B cell (primary cell): Measurements from ENCODE around the gene RGS3. TPM values are rescaled to one million over a fixed set of nuclear protein-coding genes. Genes with fewer than 3 reads are reported as not detected.

ENCODE experiments used
- ATAC-seq: fragments of 200-7000 bp; cut with Tn5 transposase; one replicate; pipeline ENCODE4 v1.10.0; 2021; ENCODE audit warnings: low read depth, mild to moderate bottlenecking, moderate number of reproducible peaks, moderate library complexity
- CTCF ChIA-PET: fragments of 350-600 bp; sonication (Branson Sonifier 250); formaldehyde crosslinking; loops from one replicate; lab custom pipeline; 2021; ENCODE audit warnings: antibody characterized with exemption, inconsistent platforms; lab: Charles Lee
- POLR2A ChIA-PET: fragments of 350-600 bp; sonication (Branson Sonifier 250); formaldehyde crosslinking; loops from one replicate; lab custom pipeline; 2021; ENCODE audit warnings: antibody characterized with exemption; lab: Charles Lee
- DNase-seq: peaks from one replicate; pipeline ENCODE4 v3.0.0; 2013
- H2AFZ ChIP-seq: 2 replicates; pipeline ENCODE4 v1.6.1; 2012; ENCODE audit warnings: mild to moderate bottlenecking, low read depth, low read length; ENCODE audit not compliant: insufficient read depth, poor library complexity, severe bottlenecking
- H3K27ac ChIP-seq, 2 donors: 1 replicate in 1 of 2; 2 replicates in 1 of 2; pipeline ENCODE4 v1.5.1; 2012 to 2013; ENCODE audit warnings: low read length in 2 of 2, mild to moderate bottlenecking in 2 of 2, moderate library complexity in 1 of 2
- H3K27me3 ChIP-seq, 4 experiments: fragments of 200-600 bp in 1 of 4; sonication (generic) in 1 of 4; replicated peaks in 1 of 4; 1 replicate in 2 of 4; 2 replicates in 2 of 4; pipeline versions ENCODE4 v1.6.1 to v1.7.0; 2013 to 2016; ENCODE audit warnings: low read length in 3 of 4, mild to moderate bottlenecking in 2 of 4, mixed read lengths in 1 of 4, moderate library complexity in 1 of 4; ENCODE audit not compliant: insufficient read depth in 4 of 4, control insufficient read depth in 3 of 4; ENCODE audit errors: control extremely low read depth in 1 of 4
- H3K36me3 ChIP-seq, 2 experiments: replicated peaks in 1 of 2; 1 replicate in 1 of 2; 2 replicates in 1 of 2; pipeline versions ENCODE4 v1.6.1 to v1.7.1; 2013; ENCODE audit warnings: low read length in 1 of 2; ENCODE audit not compliant: insufficient read depth in 2 of 2, control insufficient read depth in 1 of 2; ENCODE audit errors: control extremely low read depth in 1 of 2, extremely low read depth in 1 of 2
- H3K4me1 ChIP-seq, 2 donors: fragments of 200-600 bp in 1 of 2; sonication (generic) in 1 of 2; 1 replicate in 1 of 2; 2 replicates in 1 of 2; pipeline versions ENCODE4 v1.5.1 to v1.6.1; 2013 to 2017; ENCODE audit warnings: low read length in 2 of 2; ENCODE audit not compliant: control insufficient read depth in 2 of 2, insufficient read depth in 2 of 2
- H3K4me2 ChIP-seq: replicated peaks from 2 replicates; pipeline ENCODE3; 2012; ENCODE audit warnings: mild to moderate bottlenecking, low read depth, low read length; ENCODE audit not compliant: poor library complexity, severe bottlenecking
- H3K4me3 ChIP-seq, 5 experiments: fragments of 200-600 bp in 1 of 5; sonication (generic) in 1 of 5; 1 replicate in 3 of 5; 2 replicates in 2 of 5; pipeline versions ENCODE4 v1.5.1 to v1.7.0; 2011 to 2016; ENCODE audit warnings: low read length in 4 of 5, mild to moderate bottlenecking in 4 of 5, low read depth in 2 of 5, control low read depth in 1 of 5, moderate library complexity in 1 of 5; ENCODE audit not compliant: insufficient read depth in 1 of 5; ENCODE audit errors: control extremely low read depth in 1 of 5, extremely low read depth in 1 of 5
- H3K79me2 ChIP-seq: fragments of 200-600 bp; sonication (generic); one replicate; pipeline ENCODE4 v1.6.0; 2016; ENCODE audit warnings: low read length; ENCODE audit not compliant: control insufficient read depth, insufficient read depth
- H3K9ac ChIP-seq: fragments of 200-600 bp; sonication (generic); 2 replicates; pipeline ENCODE4 v1.6.1; 2017; ENCODE audit warnings: mild to moderate bottlenecking, low read length, moderate library complexity
- H3K9me3 ChIP-seq, 3 donors: one replicate each; pipeline versions ENCODE4 v1.6.1 to v1.7.1; 2013; ENCODE audit warnings: low read length in 2 of 3; ENCODE audit not compliant: control insufficient read depth in 2 of 3, insufficient read depth in 1 of 3; ENCODE audit errors: control extremely low read depth in 1 of 3
- H4K20me1 ChIP-seq: 2 replicates; pipeline ENCODE4 v1.6.0; 2012; ENCODE audit warnings: mild to moderate bottlenecking, low read length; ENCODE audit not compliant: insufficient read depth, control insufficient read depth, poor library complexity, severe bottlenecking
- H3K27ac Mint-ChIP-seq: one replicate; pipeline ENCODE4 v1.8.0; 2021; ENCODE audit warnings: mixed read lengths
- H3K27me3 Mint-ChIP-seq: one replicate; pipeline ENCODE4 v1.8.0; 2021; ENCODE audit warnings: mixed read lengths
- H3K4me1 Mint-ChIP-seq: one replicate; pipeline ENCODE4 v1.8.0; 2021; ENCODE audit warnings: mixed read lengths
- H3K4me3 Mint-ChIP-seq: one replicate; pipeline ENCODE4 v1.8.0; 2021; ENCODE audit warnings: mixed read lengths
- H3K9me3 Mint-ChIP-seq: one replicate; pipeline ENCODE4 v1.8.0; 2022; ENCODE audit warnings: mixed read lengths; ENCODE audit not compliant: insufficient read depth
- EZH2 ChIP-seq: IDR thresholded peaks from 2 replicates; pipeline ENCODE4 v1.6.1; 2012; ENCODE audit warnings: borderline replicate concordance, low read depth, mild to moderate bottlenecking, moderate library complexity, low read length; ENCODE audit not compliant: insufficient read depth, poor library complexity, severe bottlenecking
- WGBS: methylation state at CpG from one replicate; pipeline ENCODE4 v1.1.5; 2013; ENCODE audit warnings: missing lambda C conversion rate; ENCODE audit not compliant: insufficient coverage; 5-methylcytosine and 5-hydroxymethylcytosine counted together
- intact Hi-C: fragments of 100-400 bp; cut with micrococcal nuclease; formaldehyde crosslinking; loops from one replicate; pipeline ENCODE4 v1.10.0; 2022
- polyA plus RNA-seq: library from polyadenylated mRNA; depleted of rRNA; stranded (reverse); fragments of >200 nt; gene quantifications from 2 replicates; pipeline ENCODE4 v1.2.3, GENCODE V29; 2012
- total RNA-seq, 2 donors: library from RNA; stranded (reverse); fragments of 120-200 nt in 1 of 2; gene quantifications; 1 replicate in 1 of 2; 2 replicates in 1 of 2; pipeline versions ENCODE4 v1.2.3 to v1.2.4, GENCODE V29; 2013 to 2022
- TF ChIP-seq, protein P1 (sequence below): fragments of 200-600 bp; IDR thresholded peaks from one replicate; pipeline ENCODE4 v1.8.0; 2022; ENCODE audit warnings: antibody characterized with exemption, mild to moderate bottlenecking

The RGS3 gene
- total and polyA plus RNA-seq, 2 donors (not counting 1 experiment from before 2014, with no cell fraction given), result 12.0 to 15.6 TPM

GRCh38 chr9:113426701-113427100 lies 36.8 kb upstream of the RGS3 start:
- H3K4me3 Mint-ChIP-seq, result no peak overlapping the region
- no peaks in the 10 kb centered on the region for H3K36me3 ChIP-seq
- CTCF ChIA-PET, result no interaction called here
- no peak overlapping the region for H3K27ac ChIP-seq
- no peak overlapping the region for H2AFZ ChIP-seq
- no peaks in the 10 kb centered on the region for H3K79me2 ChIP-seq
- no peak overlapping the region for H3K27ac Mint-ChIP-seq
- no peaks in the 10 kb centered on the region for H4K20me1 ChIP-seq
- POLR2A ChIA-PET, result no interaction called here
- H3K4me2 ChIP-seq, result no peak overlapping the region
- H3K4me1 ChIP-seq, result no peaks in the 10 kb centered on the region
- intact Hi-C loops, result no loop called here
- H3K27me3 Mint-ChIP-seq, result peaks cover 10% of the 10 kb centered on the region
- ATAC-seq, result no peak
- no peak for DNase-seq
- H3K4me1 Mint-ChIP-seq, result no peaks in the 10 kb centered on the region
- no peak overlapping the region for H3K9ac ChIP-seq
- no peaks in the 10 kb centered on the region for H3K9me3 Mint-ChIP-seq
- H3K4me3 ChIP-seq, result no peak overlapping the region
- H3K27me3 ChIP-seq, result peaks cover 0 to 4% (median 0%) of the 10 kb centered on the region in 4 experiments
- WGBS, result no CpG with 5 or more reads among the region's 1 CpG
- no peak for TF ChIP-seq EZH2
- TF ChIP-seq, protein P1, sequence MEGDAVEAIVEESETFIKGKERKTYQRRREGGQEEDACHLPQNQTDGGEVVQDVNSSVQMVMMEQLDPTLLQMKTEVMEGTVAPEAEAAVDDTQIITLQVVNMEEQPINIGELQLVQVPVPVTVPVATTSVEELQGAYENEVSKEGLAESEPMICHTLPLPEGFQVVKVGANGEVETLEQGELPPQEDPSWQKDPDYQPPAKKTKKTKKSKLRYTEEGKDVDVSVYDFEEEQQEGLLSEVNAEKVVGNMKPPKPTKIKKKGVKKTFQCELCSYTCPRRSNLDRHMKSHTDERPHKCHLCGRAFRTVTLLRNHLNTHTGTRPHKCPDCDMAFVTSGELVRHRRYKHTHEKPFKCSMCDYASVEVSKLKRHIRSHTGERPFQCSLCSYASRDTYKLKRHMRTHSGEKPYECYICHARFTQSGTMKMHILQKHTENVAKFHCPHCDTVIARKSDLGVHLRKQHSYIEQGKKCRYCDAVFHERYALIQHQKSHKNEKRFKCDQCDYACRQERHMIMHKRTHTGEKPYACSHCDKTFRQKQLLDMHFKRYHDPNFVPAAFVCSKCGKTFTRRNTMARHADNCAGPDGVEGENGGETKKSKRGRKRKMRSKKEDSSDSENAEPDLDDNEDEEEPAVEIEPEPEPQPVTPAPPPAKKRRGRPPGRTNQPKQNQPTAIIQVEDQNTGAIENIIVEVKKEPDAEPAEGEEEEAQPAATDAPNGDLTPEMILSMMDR, result no peak
- no peaks in the 10 kb centered on the region for H3K9me3 ChIP-seq

DNA sequence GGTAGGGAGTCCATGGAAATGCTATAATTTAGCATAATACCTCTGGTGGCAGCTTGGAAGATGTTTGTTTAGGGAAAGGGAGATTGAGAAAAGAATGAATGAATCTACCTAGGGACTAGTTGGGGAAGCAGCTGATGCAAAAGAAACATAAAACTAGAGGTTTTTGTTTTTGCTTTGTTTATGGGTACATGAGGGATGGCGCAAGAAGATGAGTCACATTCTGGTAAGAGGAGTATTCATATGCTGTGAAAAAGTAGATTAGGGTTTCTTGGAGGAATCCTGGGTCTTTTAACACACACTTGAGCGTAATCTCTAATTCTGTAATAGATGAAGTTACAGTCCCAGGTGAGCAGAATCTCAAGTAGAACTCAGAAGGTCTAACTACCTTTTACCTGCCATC lies 35.9 kb upstream of the RGS3 start:
- no peak for DNase-seq
- no peak overlapping the region for H3K4me3 Mint-ChIP-seq

More for the DNA sequence above, 35.9 kb upstream of the RGS3 start:
- Histone ChIP-seq H3K79me2 (no peaks in the 10 kb centered on the region), H2AFZ (no peak overlapping the region), H3K9ac (no peak overlapping the region), H3K4me2 (no peak overlapping the region), H3K4me3 (no peak overlapping the region), H3K9me3 (no peaks in the 10 kb centered on the region), H3K4me1 (no peaks in the 10 kb centered on the region), H3K27ac (no peak overlapping the region), H3K27me3 (peaks cover 0 to 4% (median 0%) of the 10 kb centered on the region in 4 experiments), H3K36me3 (no peaks in the 10 kb centered on the region), H4K20me1 (no peaks in the 10 kb centered on the region)
- TF ChIP-seq, protein P1, result no peak
- TF ChIP-seq EZH2, result no peak
- Mint-ChIP-seq H3K4me1 (no peaks in the 10 kb centered on the region), H3K27ac (no peak overlapping the region), H3K27me3 (peaks cover 10% of the 10 kb centered on the region), H3K9me3 (no peaks in the 10 kb centered on the region)
- ATAC-seq, result no peak
- ChIA-PET CTCF (interaction anchor here (0.9 kb wide), 1 partner anchor 230 kb away, joined by 5 read pairs; no protein-coding TSS in a partner anchor), POLR2A (no interaction called here)
- 89% methylated on average over 1 of the region's 2 CpGs for WGBS
- intact Hi-C loops, result no loop called here
